8988T (cell line): Measurements from ENCODE around the gene CFAP58.

Experiments
- DNase-seq: peaks from one replicate; pipeline ENCODE4 v3.0.0; 2011

The CFAP58 gene

DNA sequence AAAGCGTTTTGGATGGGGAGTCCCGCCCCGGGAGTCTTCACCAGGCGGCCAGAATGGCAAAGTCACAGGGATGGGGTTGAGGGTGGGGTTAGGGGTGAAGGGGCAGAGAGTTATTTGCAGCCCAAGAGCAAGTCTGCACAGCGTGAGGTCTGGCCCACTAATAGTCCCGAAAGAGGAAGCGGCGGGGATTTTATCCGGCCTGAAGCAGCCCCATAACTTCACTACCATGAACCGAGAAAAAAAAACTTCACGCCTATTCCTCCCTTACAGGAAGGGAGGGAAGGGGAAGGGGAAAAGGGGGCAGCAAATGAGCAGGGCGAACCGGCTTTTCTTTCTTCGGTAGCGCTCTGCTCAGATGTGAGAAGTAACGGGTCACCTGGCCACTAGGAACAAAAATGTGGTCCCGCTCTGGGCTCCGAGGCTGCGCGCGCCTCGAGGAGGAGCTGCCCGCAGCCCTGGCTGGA, 16.1 kb upstream of the CFAP58 start:
- DNase-seq: no peak

DNA sequence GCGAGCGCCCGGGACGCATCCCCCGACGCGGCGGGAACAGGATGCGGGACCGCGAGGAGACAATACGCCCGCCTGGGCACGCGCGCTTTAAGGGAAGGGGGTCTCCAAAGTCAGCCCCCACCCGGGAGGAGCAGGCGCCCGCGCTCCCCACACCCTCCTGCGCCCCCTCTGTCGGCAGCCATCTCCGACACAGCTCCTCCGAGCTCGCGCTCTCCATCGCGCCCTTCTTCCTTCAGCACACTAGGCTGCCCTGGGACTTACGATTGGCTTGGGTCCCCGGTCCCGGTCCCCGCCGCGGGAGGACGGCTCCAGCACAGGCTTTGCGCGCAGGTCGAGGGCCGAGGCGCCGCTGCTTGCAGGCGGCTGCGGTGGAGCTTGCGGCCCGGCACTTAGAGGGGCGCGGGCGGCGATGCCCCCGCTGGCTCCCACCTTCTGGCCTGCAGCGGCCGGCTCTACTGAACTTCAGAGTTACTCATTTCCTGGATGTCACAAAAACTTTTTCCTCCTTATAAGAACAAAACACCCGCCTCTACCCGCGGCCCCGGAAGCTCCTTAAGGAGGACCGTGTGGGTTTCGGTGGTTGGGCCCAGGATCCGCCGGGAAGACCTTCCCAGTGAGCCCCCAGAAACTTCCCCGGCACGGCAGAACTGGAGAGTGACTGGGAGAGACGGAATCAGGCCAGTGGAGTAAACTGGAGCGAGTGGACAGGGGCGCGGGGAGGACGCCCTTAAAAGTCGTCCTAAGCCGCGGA, 15.5 kb upstream of the CFAP58 start, which contains the start of gene ITPRIP:
Gene ITPRIP (minus strand): TSS at position 481 of the 751 bp plus-strand sequence. CDS start 22,414 bp downstream, outside the sequence.
- peak; percentile 60 for DNase-seq

DNA sequence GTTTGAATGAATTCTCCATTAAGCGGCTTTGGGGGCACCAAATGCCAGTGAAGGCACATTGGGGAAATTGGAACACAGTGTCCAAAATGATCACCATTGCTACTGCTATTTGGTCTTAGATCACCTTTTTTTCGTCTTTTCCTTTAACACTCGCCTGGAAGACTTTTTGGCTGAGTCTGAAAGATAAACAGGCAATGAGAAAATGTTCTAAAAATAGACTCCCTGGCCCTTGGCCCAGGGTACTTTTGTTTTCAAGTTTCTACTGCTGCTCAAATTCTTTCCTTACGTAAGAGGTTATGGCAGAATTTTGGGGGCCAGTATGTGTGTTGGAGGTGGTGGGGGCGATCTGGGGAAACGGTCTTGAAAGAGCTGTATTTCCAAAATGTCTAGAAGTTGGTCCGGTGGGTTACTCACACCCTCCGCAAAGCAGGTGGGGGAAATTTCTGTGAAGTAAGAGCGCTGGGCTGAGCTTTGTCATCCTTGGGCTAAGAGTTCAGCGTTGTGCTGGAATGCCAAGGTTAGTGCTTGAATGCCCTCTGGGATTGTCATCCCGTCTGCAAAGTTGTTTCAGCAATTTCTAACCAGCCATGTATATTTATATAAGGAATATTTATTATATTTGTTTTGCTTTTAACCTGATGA, 14.0 kb upstream of the CFAP58 start:
- no peak for DNase-seq

DNA sequence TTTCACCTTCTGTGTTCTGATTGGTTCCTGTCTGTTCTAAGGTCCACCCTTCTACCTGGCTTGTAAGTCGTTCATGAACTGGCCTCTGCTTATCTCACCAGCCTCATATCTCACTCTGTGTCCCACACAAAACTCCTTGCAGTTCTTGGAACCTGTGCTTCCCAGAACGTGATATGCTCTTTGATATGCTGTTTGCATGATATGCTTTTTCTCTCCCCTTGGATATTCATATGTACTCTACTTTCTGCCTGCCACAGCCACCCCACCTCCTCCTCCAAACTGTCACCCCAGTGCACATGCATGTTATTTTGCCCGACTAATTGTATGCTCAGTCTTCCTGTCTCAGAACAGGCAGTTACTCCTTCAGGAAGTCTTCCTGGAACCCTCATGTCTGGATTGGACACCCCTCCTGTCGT, 13.5 kb upstream of the CFAP58 start:
- DNase-seq: no peak

DNA sequence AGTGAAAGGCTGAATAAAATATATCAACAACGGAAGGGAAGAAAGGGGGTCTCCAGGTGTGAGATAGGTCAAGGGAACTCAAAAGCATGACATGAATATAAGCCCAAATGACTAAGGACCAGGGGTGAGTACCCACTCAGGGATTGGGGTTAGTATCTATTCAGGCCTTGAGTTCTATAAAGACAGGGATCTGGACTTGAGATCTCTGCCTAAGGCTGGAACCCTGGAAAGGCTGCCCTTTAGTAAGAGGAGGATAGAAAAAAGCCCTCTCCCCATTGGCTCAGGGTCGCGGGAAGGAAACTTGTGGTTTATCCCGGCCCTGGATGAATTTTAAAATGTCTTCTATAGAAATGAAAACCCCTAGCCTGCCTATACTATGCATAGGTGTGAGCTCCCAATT, 13.0 kb upstream of the CFAP58 start:
- no peak for DNase-seq

DNA sequence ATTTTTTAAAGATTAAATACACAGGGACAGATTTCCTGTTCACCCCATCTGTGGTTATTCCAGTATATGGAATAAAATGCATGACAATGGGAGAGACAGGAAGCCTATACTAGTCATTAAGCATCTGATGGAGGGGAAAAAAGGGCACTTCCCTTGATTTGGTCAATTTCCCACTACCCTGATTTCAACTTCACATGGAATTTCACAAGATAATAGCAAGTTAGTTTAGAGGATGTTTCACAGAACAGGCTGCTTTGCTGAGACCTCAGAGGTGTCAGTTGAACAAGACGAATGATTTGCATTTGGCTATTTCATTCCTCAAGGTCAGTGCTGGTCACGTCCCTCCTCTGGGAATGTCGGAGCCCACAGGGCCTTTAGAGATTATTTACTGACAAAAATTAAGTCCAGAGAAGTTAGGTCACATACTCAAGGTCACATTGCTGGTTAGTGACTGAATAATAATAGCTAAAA, 10.7 kb upstream of the CFAP58 start:
- no peak for DNase-seq

DNA sequence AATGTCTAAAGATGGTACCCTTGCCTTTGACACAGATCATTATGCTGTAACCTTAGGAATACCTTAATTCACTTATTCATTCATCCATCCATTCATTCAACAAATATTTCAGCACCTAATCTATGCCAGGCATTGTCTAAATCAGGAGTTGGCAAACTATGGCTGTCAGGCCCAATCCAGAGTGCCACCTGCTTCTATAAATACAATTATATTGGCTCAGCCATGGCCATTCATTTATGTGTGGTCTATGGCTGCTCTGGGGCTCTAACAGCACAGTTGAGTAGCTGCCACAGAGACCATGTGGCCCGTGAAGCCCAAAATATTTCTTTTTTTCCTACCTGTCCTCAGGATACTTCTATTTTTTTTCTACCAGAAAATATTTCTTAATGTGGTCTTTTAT, 9.4 kb upstream of the CFAP58 start:
- DNase-seq: no peak

DNA sequence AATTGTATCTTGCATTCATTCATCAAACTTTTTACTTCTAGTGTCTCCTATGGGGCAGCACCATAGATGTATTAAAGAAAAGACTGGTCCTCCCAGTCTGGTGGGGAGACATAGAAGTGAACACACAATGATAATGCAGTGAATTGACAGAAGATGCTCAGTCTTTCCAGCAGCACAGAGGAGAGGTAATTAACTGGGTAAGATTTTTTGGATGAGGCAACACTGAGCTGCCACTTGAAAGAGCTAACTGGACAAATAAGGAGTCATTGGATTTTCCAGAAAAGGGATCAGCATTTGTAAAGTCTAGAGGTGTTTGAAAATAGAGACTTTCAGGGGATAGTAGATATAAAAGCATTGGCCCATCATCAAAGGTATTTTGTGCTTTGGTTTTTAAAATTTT, 8.1 kb upstream of the CFAP58 start:
- no peak for DNase-seq

DNA sequence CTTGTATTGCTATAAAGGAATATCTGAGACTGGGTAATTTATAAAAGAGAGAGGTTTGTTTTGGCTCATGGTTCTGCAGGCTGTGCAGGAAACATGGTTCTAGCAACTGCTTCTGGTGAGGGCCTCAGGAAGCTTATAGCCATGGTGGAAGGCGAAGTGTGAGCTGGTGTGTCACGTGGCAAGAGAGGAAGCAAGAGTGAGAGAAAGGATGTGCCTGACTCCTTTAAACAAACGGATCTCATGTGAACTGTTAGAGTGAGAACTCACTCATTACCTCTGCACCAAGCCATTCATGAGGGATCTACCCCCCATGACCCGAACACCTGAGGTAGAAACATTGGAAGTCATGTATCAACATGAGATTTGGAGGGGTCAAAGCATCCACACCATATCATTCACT, 7.7 kb upstream of the CFAP58 start:
- no peak for DNase-seq

DNA sequence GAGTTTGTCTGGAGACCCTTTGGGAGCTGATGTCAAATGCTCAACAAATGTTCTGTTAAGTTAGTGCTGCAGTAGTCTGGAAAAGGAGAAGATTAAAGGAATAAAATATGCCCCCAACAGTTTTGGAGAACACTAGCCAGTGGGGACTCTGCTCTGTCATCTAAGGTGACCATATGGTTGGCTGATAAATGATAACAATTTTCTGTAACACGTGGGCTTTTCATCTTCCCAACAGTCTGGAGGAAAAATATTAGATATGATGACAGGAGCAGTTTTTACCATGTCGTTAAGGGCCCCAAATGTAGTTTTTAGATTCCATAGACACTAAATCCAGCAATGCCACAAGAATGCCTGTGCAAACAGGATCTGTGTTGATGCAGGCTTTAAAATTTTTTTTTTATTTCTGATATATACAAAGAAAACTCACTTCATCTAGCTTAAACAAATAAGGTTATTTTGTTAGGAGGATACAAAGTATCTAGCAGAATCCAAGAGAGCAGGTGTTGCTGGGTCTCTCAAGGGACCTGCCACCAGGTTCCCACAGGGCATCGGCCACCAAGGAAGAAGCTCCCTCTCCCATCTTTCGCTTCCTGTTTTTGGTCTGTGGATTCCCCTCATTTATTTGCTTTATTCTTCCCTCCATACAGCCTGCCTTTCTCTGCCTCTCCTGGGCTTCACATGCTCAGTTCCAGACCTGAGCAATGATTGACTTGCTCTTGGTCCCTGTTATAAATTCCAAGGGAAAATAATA, 6.2 kb upstream of the CFAP58 start:
- no peak for DNase-seq

DNA sequence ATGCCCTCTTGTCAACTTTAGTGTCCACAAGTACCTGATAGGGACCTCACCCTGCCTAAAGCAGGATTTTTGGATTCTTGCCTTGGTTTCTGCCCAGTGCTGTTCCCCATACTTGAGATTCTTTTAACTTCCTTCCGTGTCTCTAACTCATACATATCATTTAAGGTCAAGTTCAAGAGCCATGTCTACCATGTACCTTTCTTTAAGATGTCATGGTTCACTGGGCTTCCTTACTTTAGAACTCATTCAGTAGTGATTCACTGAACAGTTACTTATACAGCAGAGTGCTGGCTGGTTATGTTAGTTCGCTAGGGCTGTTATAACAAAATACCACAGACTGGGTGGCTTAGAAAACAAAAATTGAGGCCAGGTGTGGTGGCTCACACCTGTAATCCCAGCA, 5.0 kb upstream of the CFAP58 start:
- no peak for DNase-seq

DNA sequence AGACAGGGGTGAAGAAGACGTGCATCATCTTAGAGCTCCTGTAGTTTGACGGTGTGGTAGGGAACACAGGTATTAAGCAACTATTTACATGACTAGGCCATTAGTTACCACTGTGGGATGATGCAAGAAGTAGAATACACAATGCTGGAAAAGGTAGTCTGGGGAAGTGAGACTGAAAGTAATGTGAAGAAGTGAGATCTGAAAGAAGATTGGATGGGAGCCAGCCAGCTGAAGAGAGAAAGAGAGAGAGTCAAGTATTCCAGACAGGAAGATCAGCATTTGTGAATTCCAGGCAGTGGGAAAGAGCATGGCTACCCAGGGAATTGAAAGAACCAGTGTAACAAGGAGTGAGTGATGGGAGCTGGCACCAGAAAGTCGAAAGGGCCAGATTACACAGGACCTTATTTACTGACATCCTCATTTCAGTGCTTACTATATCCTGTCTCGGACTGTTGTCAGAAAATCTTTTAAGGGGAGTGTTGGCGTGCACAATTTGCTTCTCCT, 4.0 kb upstream of the CFAP58 start:
- no peak for DNase-seq

DNA sequence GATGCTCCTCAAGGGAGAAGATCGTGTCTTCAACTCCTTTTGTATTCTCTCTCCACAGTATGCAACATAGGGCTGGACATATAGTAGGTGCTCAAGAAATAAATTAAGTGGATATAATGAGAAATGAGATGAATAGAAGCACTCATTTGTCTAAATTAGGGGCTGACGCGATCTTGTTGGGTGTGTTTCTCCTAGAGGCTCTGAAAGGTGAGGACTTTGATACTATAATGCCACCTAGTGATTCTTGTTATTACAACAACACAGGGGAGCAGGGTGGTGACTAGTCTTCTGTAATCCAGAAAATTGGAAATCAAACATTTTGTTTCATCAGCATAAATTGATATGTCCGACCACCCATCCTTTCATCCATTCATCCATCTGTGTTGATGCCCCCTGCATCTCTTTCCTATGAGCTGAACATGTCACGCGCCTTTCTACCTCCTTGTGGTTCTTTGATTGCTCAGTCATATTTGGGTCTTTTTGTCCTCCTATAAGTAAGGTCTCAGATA, 3.5 kb upstream of the CFAP58 start:
- DNase-seq: no peak

DNA sequence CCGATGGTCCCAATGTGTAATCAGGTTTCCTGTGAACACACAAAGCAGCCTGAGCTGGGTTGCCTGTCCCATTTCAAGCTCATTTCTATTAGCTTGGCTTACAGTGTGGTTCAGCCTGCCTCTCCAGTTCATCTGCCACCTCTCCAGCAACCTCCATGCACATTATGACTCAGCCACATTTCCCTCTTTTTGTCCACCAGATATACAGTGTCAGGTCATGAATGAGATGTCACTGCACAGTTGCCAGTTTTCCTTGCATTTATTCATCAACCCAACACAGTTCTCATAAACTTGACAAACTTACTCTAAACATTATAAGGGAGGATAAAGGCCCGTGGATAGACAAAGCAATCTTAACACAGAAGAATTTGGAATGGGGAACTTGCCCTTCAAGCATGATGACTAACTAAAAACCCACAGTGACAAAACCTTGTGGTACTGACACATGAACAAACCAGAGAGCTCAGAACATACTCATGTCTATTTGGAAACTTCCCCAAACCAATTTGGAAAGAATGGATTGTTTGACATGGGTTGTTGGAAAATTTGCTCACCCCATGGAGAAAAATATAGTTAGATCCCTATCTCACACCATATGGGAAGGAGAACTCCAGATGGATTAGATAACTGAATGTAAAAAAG, 2.5 kb upstream of the CFAP58 start:
- no peak for DNase-seq

DNA sequence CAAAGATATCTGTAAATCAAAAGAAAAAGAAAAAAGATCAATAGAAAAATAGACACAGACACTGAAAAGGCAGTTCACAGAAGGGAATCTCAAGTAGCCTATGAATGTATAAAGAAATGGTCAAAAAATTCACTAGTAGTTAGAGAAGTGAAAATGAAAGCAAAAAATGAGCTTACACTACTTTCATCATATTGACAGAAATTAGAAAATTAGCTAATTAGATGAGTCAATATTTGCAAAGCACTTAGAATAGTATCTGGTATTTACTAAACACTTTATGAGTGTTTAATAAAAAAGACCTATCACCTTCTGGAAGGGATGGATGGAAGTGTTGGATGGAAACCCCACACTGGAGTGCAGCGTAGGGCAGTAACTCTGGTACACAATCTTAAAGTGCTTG, 1.7 kb upstream of the CFAP58 start:
- DNase-seq: no peak

DNA sequence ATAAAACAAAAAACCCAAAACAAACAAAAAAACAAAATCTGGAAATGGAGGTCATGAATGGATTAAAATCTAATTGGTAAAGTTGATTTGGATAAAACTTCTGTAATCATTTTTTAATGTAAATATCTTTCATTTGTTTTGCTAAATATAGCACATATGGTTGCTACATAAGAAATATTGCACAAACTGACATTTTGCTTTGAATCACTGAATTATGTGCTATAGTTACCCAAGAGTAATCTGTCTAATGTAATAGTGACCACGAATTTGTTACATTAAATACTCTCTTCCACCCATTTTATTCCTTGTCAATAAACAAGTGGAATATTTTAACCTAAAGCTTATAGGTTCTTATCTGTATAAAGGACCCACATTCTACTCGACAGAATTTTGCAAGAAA, 6.2 kb downstream of the CFAP58 start:
- DNase-seq: no peak

DNA sequence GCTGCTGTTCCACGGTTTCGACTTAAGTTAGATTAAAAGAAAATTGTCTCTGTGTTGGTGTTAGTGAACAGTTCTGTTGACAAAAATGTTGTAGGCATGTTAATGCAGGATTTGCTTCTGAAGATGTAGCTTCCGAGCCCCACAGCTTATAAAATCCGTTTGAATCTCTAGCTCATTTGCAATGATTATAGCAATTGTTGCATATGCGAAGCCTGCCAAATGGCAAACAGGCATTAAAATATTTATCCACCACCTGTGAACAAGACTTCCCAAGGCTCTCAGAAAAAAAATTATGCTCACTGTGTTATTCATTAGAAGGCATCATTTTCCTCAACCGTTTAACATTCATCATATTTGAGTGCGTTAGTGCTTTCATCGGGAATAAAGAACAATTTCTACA, 14.3 kb downstream of the CFAP58 start:
- DNase-seq: no peak

DNA sequence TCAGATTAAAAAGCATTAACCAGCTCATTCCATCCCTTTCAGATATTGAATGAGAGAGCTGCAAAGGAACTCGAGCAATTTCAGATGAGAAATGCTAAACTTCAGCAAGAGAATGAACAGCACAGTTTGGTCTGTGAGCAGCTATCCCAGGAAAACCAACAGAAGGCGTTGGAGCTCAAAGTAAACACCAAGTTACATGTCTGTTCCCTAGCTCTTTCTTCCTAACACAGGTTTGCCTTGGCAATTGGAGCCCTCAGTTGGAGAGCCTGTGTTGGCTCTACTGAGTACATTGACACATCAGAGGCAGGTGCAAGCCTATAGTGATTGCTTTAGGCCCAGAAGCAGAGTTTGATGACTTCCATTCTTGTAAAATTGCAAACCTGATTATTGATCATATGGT, 14.7 kb downstream of the CFAP58 start:
- no peak for DNase-seq

DNA sequence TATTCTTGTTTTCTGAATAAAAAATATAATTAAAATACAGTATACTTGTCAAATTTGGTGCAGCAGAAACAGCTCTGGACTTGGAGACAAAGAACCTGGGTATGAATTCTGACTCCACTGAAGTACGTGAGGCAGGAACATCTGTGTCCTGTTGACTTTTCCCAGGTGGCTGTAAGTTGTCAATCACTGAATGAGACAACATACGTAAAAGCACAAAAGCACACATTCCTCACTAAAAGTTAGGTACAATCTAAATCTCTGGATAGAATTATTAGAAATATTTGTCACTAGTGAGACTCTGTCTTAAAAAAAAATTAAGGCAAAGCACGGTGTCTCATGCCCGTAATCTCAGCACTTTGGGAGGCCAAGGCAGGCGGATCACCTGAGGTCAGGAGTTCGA, 18.1 kb downstream of the CFAP58 start:
- no peak for DNase-seq

DNA sequence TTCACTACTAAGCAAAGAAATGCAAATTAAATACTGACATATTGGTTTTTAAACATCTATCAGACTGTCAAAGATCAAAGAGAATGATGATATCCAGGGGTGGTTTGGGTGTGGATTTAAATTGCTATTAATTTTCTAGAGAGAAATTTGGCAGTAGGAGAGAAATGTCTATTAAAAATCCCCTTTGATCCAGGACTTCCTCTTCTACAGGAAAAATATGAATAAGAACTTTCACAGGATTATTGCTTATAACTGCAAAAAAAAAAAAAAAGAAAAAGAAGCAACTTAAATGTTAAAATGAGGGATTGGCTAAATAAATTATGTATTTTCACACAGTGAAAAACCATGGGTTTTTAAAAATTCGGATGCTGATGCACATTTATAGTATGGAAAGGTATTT, 21.0 kb downstream of the CFAP58 start:
- no peak for DNase-seq

DNA sequence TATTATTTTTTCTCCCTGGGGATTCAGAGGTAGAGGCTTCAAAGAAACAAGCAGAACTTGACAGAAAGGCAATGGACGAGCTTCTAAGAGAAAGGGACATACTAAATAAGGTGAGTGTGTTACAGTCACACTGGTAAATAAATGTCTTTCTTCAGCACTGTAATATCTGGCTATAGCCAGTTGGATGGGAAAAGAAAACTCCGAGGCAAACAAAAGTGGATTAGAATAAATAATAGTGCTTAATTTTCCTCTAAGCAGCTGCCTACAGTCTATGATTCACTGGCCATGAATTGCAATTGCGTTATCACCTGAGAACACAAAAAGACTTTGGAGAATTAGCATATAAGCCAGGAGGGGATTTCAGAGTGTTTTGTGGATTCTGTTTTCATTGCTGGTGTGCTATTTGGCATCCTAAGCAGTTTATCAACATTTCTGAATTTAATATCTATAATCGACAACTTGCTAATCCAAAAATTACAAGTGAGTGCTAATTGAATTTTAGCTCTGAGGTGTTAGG, 23.2 kb downstream of the CFAP58 start:
- DNase-seq: no peak

DNA sequence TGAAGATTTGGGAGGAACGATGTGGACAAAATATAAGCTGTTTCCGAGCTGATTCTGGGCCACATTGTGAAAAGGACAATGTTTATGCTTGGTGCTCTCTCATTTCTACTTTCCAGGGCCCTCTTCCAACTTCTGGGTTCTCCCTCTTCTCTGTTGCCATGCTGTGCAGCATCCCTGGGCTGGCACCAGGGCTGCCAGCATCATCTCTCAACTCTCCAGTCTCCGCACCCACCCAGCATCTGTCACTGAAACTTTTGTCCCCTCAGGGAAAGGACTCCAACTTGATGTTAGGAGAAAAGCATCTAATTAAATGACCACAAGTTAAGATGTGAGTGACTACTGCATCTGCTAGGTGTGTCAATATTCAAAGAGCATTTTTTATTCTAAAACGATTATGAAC, 26.7 kb downstream of the CFAP58 start:
- DNase-seq: no peak
